Measurements from ENCODE around the gene PAQR9. TPM values are rescaled to one million over a fixed set of nuclear protein-coding genes. Genes with fewer than 3 reads are reported as not detected.

PAQR9 gene
- total and polyA plus RNA-seq, 2 of the 13 experiments (the other 11 are each of a cell fraction or from before 2014, with no cell fraction given): 3.7 to 10.3 TPM

DNA sequence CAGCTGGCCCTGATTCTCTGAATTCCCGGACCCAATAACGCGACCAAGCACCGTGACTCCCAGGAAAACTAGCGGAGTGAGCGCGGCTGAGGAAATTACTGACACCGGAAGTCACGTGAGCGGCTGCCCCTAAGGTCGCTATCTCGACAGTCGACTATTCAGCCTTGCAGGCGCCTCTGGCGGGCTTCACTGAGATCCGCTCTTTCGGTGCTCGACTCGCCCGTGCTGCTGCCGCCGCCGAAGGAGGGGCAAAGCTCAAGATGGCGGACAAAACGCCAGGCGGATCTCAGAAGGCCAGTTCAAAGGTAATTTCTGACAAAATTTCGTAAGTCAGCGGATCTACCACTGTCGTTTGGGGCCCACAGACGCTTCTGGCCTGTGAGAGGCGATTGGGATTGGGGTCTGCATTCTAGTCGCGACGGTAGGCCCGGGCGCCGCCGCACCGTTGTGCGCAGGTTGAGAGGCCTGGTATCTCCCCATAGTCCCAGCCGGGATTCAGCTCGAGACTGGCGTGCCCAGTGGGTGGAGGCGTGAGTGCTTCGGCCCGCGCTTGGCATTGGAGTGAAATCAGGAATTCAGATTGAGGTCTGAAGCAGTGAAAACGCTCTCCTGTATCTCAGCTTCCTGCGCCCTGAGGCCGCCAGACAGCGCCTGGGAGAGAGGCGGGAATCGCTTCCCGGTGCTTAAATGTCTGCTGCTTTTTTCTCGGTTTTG, 38.1 kb upstream of the PAQR9 start, which contains the start of gene U2SURP (continued):
- TF ChIP-seq, protein P1, sequence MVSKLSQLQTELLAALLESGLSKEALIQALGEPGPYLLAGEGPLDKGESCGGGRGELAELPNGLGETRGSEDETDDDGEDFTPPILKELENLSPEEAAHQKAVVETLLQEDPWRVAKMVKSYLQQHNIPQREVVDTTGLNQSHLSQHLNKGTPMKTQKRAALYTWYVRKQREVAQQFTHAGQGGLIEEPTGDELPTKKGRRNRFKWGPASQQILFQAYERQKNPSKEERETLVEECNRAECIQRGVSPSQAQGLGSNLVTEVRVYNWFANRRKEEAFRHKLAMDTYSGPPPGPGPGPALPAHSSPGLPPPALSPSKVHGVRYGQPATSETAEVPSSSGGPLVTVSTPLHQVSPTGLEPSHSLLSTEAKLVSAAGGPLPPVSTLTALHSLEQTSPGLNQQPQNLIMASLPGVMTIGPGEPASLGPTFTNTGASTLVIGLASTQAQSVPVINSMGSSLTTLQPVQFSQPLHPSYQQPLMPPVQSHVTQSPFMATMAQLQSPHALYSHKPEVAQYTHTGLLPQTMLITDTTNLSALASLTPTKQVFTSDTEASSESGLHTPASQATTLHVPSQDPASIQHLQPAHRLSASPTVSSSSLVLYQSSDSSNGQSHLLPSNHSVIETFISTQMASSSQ (IDR thresholded peaks at IDR 0.05; ENCODE audit: low read depth): peak; percentile 15; the same call in 1 of the 2 replicates
- TF ChIP-seq, protein P1 (CRISPR knock-in tag; IDR thresholded peaks at IDR 0.05; ENCODE audit: borderline replicate concordance): peak; percentile 81
- TF ChIP-seq HMGXB4 (CRISPR knock-in tag; IDR thresholded peaks at IDR 0.05; ENCODE audit: borderline replicate concordance in 1 of 2, low read depth in 1 of 2): peak; percentile 83 to 90
- TF ChIP-seq SOX13 (IDR thresholded peaks at IDR 0.05): no peak
- TF ChIP-seq SOX13 (CRISPR knock-in tag; conservative IDR thresholded peaks at IDR 0.05 in 1 of 2, IDR thresholded peaks at IDR 0.05 in 1 of 2): peak in 1 of 2 experiments; percentile 68; a peak in 1 of 4 replicates
- peak; percentile 92 for TF ChIP-seq ZNF687 (CRISPR knock-in tag; IDR thresholded peaks at IDR 0.05)
- TF ChIP-seq HDAC2 (CRISPR knock-in tag; IDR thresholded peaks at IDR 0.05): peak; percentile 89
- peak; percentile 93 for TF ChIP-seq TP53 (CRISPR knock-in tag; conservative IDR thresholded peaks at IDR 0.05)
- no peak; the same call in 1 of the 2 replicates for TF ChIP-seq HOXA9 (CRISPR knock-in tag; IDR thresholded peaks at IDR 0.05; ENCODE audit: borderline replicate concordance)
- TF ChIP-seq KAT2B (IDR thresholded peaks at IDR 0.05; ENCODE audit: borderline replicate concordance, low read depth, low read length): no peak
- TF ChIP-seq FOSL1 (CRISPR knock-in tag; IDR thresholded peaks at IDR 0.05; ENCODE audit: borderline replicate concordance): no peak
- TF ChIP-seq RFXAP (CRISPR knock-in tag; IDR thresholded peaks at IDR 0.05; ENCODE audit: borderline replicate concordance): peak; percentile 37
- TF ChIP-seq BCL3 (CRISPR knock-in tag; IDR thresholded peaks at IDR 0.05): peak; percentile 38; the same call in 1 of the 2 replicates
- TF ChIP-seq E2F1 (CRISPR knock-in tag; IDR thresholded peaks at IDR 0.05): peak; percentile 95
- TF ChIP-seq ZNF274 (CRISPR knock-in tag; IDR thresholded peaks at IDR 0.05): peak; percentile 68
